Memory B cell (primary cell): ENCODE results near the gene ZNF827.

Experiments used
- ATAC-seq: fragments of 150-1000 bp; cut with Tn5 transposase; 2 replicates; pipeline ENCODE4 v1.10.0; 2021; ENCODE audit warnings: low read depth, mild to moderate bottlenecking, moderate library complexity
- DNase-seq, 2 donors: peaks; one replicate each; pipeline ENCODE4 v3.0.0; 2022; ENCODE audit warnings: low spot score in 2 of 2
- H3K27ac Mint-ChIP-seq: one replicate; pipeline ENCODE4 v1.8.0; 2022; ENCODE audit warnings: mild to moderate bottlenecking, moderate library complexity, mixed read lengths
- H3K27me3 Mint-ChIP-seq: one replicate; pipeline ENCODE4 v1.8.0; 2022; ENCODE audit warnings: mixed read lengths
- H3K36me3 Mint-ChIP-seq: one replicate; pipeline ENCODE4 v1.8.0; 2022; ENCODE audit warnings: mild to moderate bottlenecking, mixed read lengths
- H3K4me1 Mint-ChIP-seq: one replicate; pipeline ENCODE4 v1.8.0; 2022; ENCODE audit warnings: mixed read lengths
- H3K4me3 Mint-ChIP-seq: one replicate; pipeline ENCODE4 v1.8.0; 2022; ENCODE audit warnings: mild to moderate bottlenecking, moderate library complexity, mixed read lengths
- H3K9me3 Mint-ChIP-seq: one replicate; pipeline ENCODE4 v1.8.0; 2022; ENCODE audit warnings: mixed read lengths

The ZNF827 gene

GRCh38 chr4:145786830-145787229 lies 151.8 kb downstream of the ZNF827 start:
- peaks cover 19% of the 10 kb centered on the region for H3K36me3 Mint-ChIP-seq
- DNase-seq (no peak), ATAC-seq (no peak)
- H3K4me1 Mint-ChIP-seq = no peaks in the 10 kb centered on the region
- no peak overlapping the region for H3K27ac Mint-ChIP-seq
- peaks cover 3% of the 10 kb centered on the region for H3K9me3 Mint-ChIP-seq
- no peak overlapping the region for H3K4me3 Mint-ChIP-seq
- no peaks in the 10 kb centered on the region for H3K27me3 Mint-ChIP-seq

- Mint-ChIP-seq H3K27ac (no peak overlapping the region), H3K4me1 (no peaks in the 10 kb centered on the region), H3K4me3 (no peak overlapping the region), H3K27me3 (no peaks in the 10 kb centered on the region), H3K9me3 (peaks cover 3% of the 10 kb centered on the region), H3K36me3 (peaks cover 24% of the 10 kb centered on the region)
- ATAC-seq (no peak), DNase-seq (no peak)
Measured at GRCh38 chr4:145786261-145786660, 152.4 kb downstream of the ZNF827 start.

GRCh38 chr4:145785391-145786008 lies 153.1 kb downstream of the ZNF827 start:
- Mint-ChIP-seq H3K4me3 (no peak overlapping the region), H3K27me3 (no peaks in the 10 kb centered on the region), H3K27ac (no peak overlapping the region), H3K4me1 (no peaks in the 10 kb centered on the region), H3K36me3 (peaks cover 24% of the 10 kb centered on the region), H3K9me3 (peaks cover 3% of the 10 kb centered on the region)
- no peak for ATAC-seq
- DNase-seq = no peak

GRCh38 chr4:145784036-145784435 lies 154.6 kb downstream of the ZNF827 start:
- Mint-ChIP-seq H3K4me3 (no peak overlapping the region), H3K9me3 (peaks cover 3% of the 10 kb centered on the region), H3K27me3 (no peaks in the 10 kb centered on the region), H3K27ac (peak overlapping the region; percentile 41), H3K36me3 (peaks cover 29% of the 10 kb centered on the region), H3K4me1 (no peaks in the 10 kb centered on the region)
- ATAC-seq = no peak
- no peak for DNase-seq

GRCh38 chr4:145782756-145783155 lies 155.9 kb downstream of the ZNF827 start:
- ATAC-seq (no peak), DNase-seq (no peak)
- no peak overlapping the region for H3K4me3 Mint-ChIP-seq
- H3K9me3 Mint-ChIP-seq = peaks cover 3% of the 10 kb centered on the region
- no peaks in the 10 kb centered on the region for H3K27me3 Mint-ChIP-seq
- peaks cover 34% of the 10 kb centered on the region for H3K36me3 Mint-ChIP-seq
- no peak overlapping the region for H3K27ac Mint-ChIP-seq
- H3K4me1 Mint-ChIP-seq = no peaks in the 10 kb centered on the region

GRCh38 chr4:145781351-145781750 lies 157.3 kb downstream of the ZNF827 start:
- H3K4me1 Mint-ChIP-seq = no peaks in the 10 kb centered on the region

GRCh38 chr4:145779319-145779801 lies 159.3 kb downstream of the ZNF827 start:
- Mint-ChIP-seq H3K36me3 (peaks cover 29% of the 10 kb centered on the region), H3K4me3 (no peak overlapping the region), H3K27me3 (no peaks in the 10 kb centered on the region), H3K4me1 (no peaks in the 10 kb centered on the region), H3K27ac (no peak overlapping the region), H3K9me3 (peaks cover 1% of the 10 kb centered on the region)
- ATAC-seq (no peak), DNase-seq (no peak)

More at GRCh38 chr4:145781351-145781750, 157.3 kb downstream of the ZNF827 start:
- no peak overlapping the region for H3K4me3 Mint-ChIP-seq
- H3K9me3 Mint-ChIP-seq = peaks cover 3% of the 10 kb centered on the region
- DNase-seq (no peak), ATAC-seq (no peak)
- peaks cover 30% of the 10 kb centered on the region for H3K36me3 Mint-ChIP-seq
- no peak overlapping the region for H3K27ac Mint-ChIP-seq
- H3K27me3 Mint-ChIP-seq = no peaks in the 10 kb centered on the region

- no peaks in the 10 kb centered on the region for H3K27me3 Mint-ChIP-seq
- ATAC-seq (no peak), DNase-seq (no peak)
- H3K9me3 Mint-ChIP-seq = no peaks in the 10 kb centered on the region
- no peak overlapping the region for H3K4me3 Mint-ChIP-seq
- H3K27ac Mint-ChIP-seq = no peak overlapping the region
- peaks cover 33% of the 10 kb centered on the region for H3K36me3 Mint-ChIP-seq
- no peaks in the 10 kb centered on the region for H3K4me1 Mint-ChIP-seq
Measured at GRCh38 chr4:145776208-145776607, 162.4 kb downstream of the ZNF827 start.

GRCh38 chr4:145775406-145775805 lies 163.2 kb downstream of the ZNF827 start:
- H3K4me3 Mint-ChIP-seq = no peak overlapping the region
- peaks cover 35% of the 10 kb centered on the region for H3K36me3 Mint-ChIP-seq
- H3K9me3 Mint-ChIP-seq = no peaks in the 10 kb centered on the region
- H3K27ac Mint-ChIP-seq = no peak overlapping the region
- no peak for ATAC-seq
- H3K27me3 Mint-ChIP-seq = no peaks in the 10 kb centered on the region
- no peaks in the 10 kb centered on the region for H3K4me1 Mint-ChIP-seq
- DNase-seq = no peak

GRCh38 chr4:145774473-145774872 lies 164.2 kb downstream of the ZNF827 start:
- no peak overlapping the region for H3K27ac Mint-ChIP-seq
- ATAC-seq (no peak), DNase-seq (no peak)
- no peaks in the 10 kb centered on the region for H3K27me3 Mint-ChIP-seq
- peaks cover 32% of the 10 kb centered on the region for H3K36me3 Mint-ChIP-seq
- no peaks in the 10 kb centered on the region for H3K9me3 Mint-ChIP-seq
- H3K4me1 Mint-ChIP-seq = no peaks in the 10 kb centered on the region
- H3K4me3 Mint-ChIP-seq = no peak overlapping the region

GRCh38 chr4:145773581-145774234 lies 164.9 kb downstream of the ZNF827 start:
- ATAC-seq = no peak
- Mint-ChIP-seq H3K4me1 (no peaks in the 10 kb centered on the region), H3K4me3 (no peak overlapping the region)

GRCh38 chr4:145772347-145772746 lies 166.3 kb downstream of the ZNF827 start:
- no peak overlapping the region for H3K4me3 Mint-ChIP-seq
- H3K9me3 Mint-ChIP-seq = no peaks in the 10 kb centered on the region
- DNase-seq (no peak), ATAC-seq (no peak)
- no peaks in the 10 kb centered on the region for H3K27me3 Mint-ChIP-seq
- no peak overlapping the region for H3K27ac Mint-ChIP-seq
- H3K36me3 Mint-ChIP-seq = peaks cover 41% of the 10 kb centered on the region
- H3K4me1 Mint-ChIP-seq = no peaks in the 10 kb centered on the region

More at GRCh38 chr4:145773581-145774234, 164.9 kb downstream of the ZNF827 start:
- no peak for DNase-seq
- Mint-ChIP-seq H3K9me3 (no peaks in the 10 kb centered on the region), H3K27ac (no peak overlapping the region), H3K27me3 (no peaks in the 10 kb centered on the region), H3K36me3 (peaks cover 33% of the 10 kb centered on the region)

GRCh38 chr4:145770124-145770523 lies 168.5 kb downstream of the ZNF827 start:
- ATAC-seq (no peak), DNase-seq (no peak)
- no peaks in the 10 kb centered on the region for H3K27me3 Mint-ChIP-seq
- peaks cover 55% of the 10 kb centered on the region for H3K36me3 Mint-ChIP-seq
- no peak overlapping the region for H3K27ac Mint-ChIP-seq
- no peak overlapping the region for H3K4me3 Mint-ChIP-seq
- no peaks in the 10 kb centered on the region for H3K4me1 Mint-ChIP-seq
- no peaks in the 10 kb centered on the region for H3K9me3 Mint-ChIP-seq

GRCh38 chr4:145769450-145770037 lies 169.1 kb downstream of the ZNF827 start:
- H3K9me3 Mint-ChIP-seq = no peaks in the 10 kb centered on the region
- no peaks in the 10 kb centered on the region for H3K4me1 Mint-ChIP-seq
- no peaks in the 10 kb centered on the region for H3K27me3 Mint-ChIP-seq
- no peak for ATAC-seq
- no peak overlapping the region for H3K4me3 Mint-ChIP-seq
- peaks cover 61% of the 10 kb centered on the region for H3K36me3 Mint-ChIP-seq
- H3K27ac Mint-ChIP-seq = no peak overlapping the region
- DNase-seq = no peak
